Dendritic cell treated with granulocyte-macrophage colony-stimulating factor and Interleukin-4, amounts not matched to agents 40 ng/mL and 50 ng/mL, for 4 days (primary cell): ENCODE data around the gene RALGPS2.

Experiments used
- H3K27ac Mint-ChIP-seq: one replicate; pipeline ENCODE4 v1.8.0; 2022; ENCODE audit warnings: mild to moderate bottlenecking, mixed read lengths
- H3K27me3 Mint-ChIP-seq: one replicate; pipeline ENCODE4 v1.8.0; 2022; ENCODE audit warnings: mild to moderate bottlenecking, mixed read lengths
- H3K36me3 Mint-ChIP-seq: one replicate; pipeline ENCODE4 v1.8.0; 2022; ENCODE audit warnings: low read depth, mixed read lengths
- H3K4me1 Mint-ChIP-seq: one replicate; pipeline ENCODE4 v1.8.0; 2022; ENCODE audit warnings: low read depth, mixed read lengths
- H3K4me3 Mint-ChIP-seq: one replicate; pipeline ENCODE4 v1.8.0; 2022; ENCODE audit warnings: mild to moderate bottlenecking, moderate library complexity, mixed read lengths
- H3K9me3 Mint-ChIP-seq: one replicate; pipeline ENCODE4 v1.8.0; 2022; ENCODE audit warnings: mixed read lengths
- intact Hi-C: fragments of 100-400 bp; cut with micrococcal nuclease; formaldehyde crosslinking; loops from one replicate; pipeline ENCODE4 v1.15.0; 2022

The RALGPS2 gene

GRCh38 chr1:178694923-178695525 is 30.0 kb upstream of the RALGPS2 start:
- peaks cover 5% of the 10 kb centered on the region for H3K4me1 Mint-ChIP-seq
- no peaks in the 10 kb centered on the region for H3K27me3 Mint-ChIP-seq
- H3K4me3 Mint-ChIP-seq: no peak overlapping the region
- H3K36me3 Mint-ChIP-seq: no peaks in the 10 kb centered on the region
- no peaks in the 10 kb centered on the region for H3K9me3 Mint-ChIP-seq
- H3K27ac Mint-ChIP-seq: no peak overlapping the region
- intact Hi-C loops: no loop called here

GRCh38 chr1:178702146-178702545 is 22.9 kb upstream of the RALGPS2 start:
- Mint-ChIP-seq H3K27ac (no peak overlapping the region), H3K4me1 (no peaks in the 10 kb centered on the region), H3K27me3 (no peaks in the 10 kb centered on the region), H3K36me3 (no peaks in the 10 kb centered on the region), H3K4me3 (no peak overlapping the region), H3K9me3 (no peaks in the 10 kb centered on the region)
- intact Hi-C loops: no loop called here

GRCh38 chr1:178704833-178705232 is 20.2 kb upstream of the RALGPS2 start:
- H3K27ac Mint-ChIP-seq: no peak overlapping the region
- H3K9me3 Mint-ChIP-seq: no peaks in the 10 kb centered on the region

GRCh38 chr1:178706432-178706831 is 18.6 kb upstream of the RALGPS2 start:
- Mint-ChIP-seq H3K36me3 (no peaks in the 10 kb centered on the region), H3K4me1 (no peaks in the 10 kb centered on the region), H3K4me3 (no peak overlapping the region), H3K27me3 (no peaks in the 10 kb centered on the region), H3K9me3 (no peaks in the 10 kb centered on the region), H3K27ac (no peak overlapping the region)
- intact Hi-C loops: no loop called here

More at GRCh38 chr1:178704833-178705232, 20.2 kb upstream of the RALGPS2 start:
- intact Hi-C loops: no loop called here
- Mint-ChIP-seq H3K36me3 (no peaks in the 10 kb centered on the region), H3K27me3 (no peaks in the 10 kb centered on the region), H3K4me1 (no peaks in the 10 kb centered on the region), H3K4me3 (no peak overlapping the region)

- H3K27ac Mint-ChIP-seq: no peak overlapping the region
- H3K4me3 Mint-ChIP-seq: no peak overlapping the region
Measured at GRCh38 chr1:178713259-178713658, 11.8 kb upstream of the RALGPS2 start.

GRCh38 chr1:178714453-178714852 is 10.6 kb upstream of the RALGPS2 start:
- Mint-ChIP-seq H3K4me1 (peaks cover 4% of the 10 kb centered on the region), H3K27me3 (no peaks in the 10 kb centered on the region), H3K36me3 (no peaks in the 10 kb centered on the region), H3K9me3 (no peaks in the 10 kb centered on the region), H3K27ac (no peak overlapping the region), H3K4me3 (no peak overlapping the region)
- intact Hi-C loops: no loop called here

More at GRCh38 chr1:178713259-178713658, 11.8 kb upstream of the RALGPS2 start:
- Mint-ChIP-seq H3K27me3 (no peaks in the 10 kb centered on the region), H3K4me1 (no peaks in the 10 kb centered on the region), H3K9me3 (no peaks in the 10 kb centered on the region), H3K36me3 (no peaks in the 10 kb centered on the region)
- intact Hi-C loops: no loop called here

GRCh38 chr1:178716111-178716510 is 8.9 kb upstream of the RALGPS2 start:
- H3K4me1 Mint-ChIP-seq: peaks cover 4% of the 10 kb centered on the region
- H3K9me3 Mint-ChIP-seq: no peaks in the 10 kb centered on the region
- H3K4me3 Mint-ChIP-seq: no peak overlapping the region
- H3K27me3 Mint-ChIP-seq: no peaks in the 10 kb centered on the region
- no peaks in the 10 kb centered on the region for H3K36me3 Mint-ChIP-seq
- H3K27ac Mint-ChIP-seq: no peak overlapping the region
- intact Hi-C loops: no loop called here

- Mint-ChIP-seq H3K4me3 (no peak overlapping the region), H3K9me3 (no peaks in the 10 kb centered on the region), H3K27me3 (no peaks in the 10 kb centered on the region), H3K27ac (no peak overlapping the region), H3K36me3 (no peaks in the 10 kb centered on the region), H3K4me1 (peaks cover 4% of the 10 kb centered on the region)
- intact Hi-C loops: no loop called here
Measured at GRCh38 chr1:178718520-178718919, 6.5 kb upstream of the RALGPS2 start.

- Mint-ChIP-seq H3K9me3 (no peaks in the 10 kb centered on the region), H3K36me3 (no peaks in the 10 kb centered on the region), H3K27me3 (no peaks in the 10 kb centered on the region), H3K4me1 (peaks cover 16% of the 10 kb centered on the region), H3K27ac (no peak overlapping the region), H3K4me3 (no peak overlapping the region)
- intact Hi-C loops: loop anchor here (10.0 kb wide), 1 partner anchor 179 kb away; no protein-coding TSS in a partner anchor
Measured at GRCh38 chr1:178723546-178723945, 1.5 kb upstream of the RALGPS2 start.

- H3K9me3 Mint-ChIP-seq: no peaks in the 10 kb centered on the region
- no peaks in the 10 kb centered on the region for H3K27me3 Mint-ChIP-seq
- intact Hi-C loops: loop anchor here (10.0 kb wide), 1 partner anchor 180 kb away; no protein-coding TSS in a partner anchor
- peaks cover 12% of the 10 kb centered on the region for H3K4me1 Mint-ChIP-seq
- H3K27ac Mint-ChIP-seq: peak overlapping the region; percentile 77
- peak overlapping the region; percentile 87 for H3K4me3 Mint-ChIP-seq
- H3K36me3 Mint-ChIP-seq: no peaks in the 10 kb centered on the region
Measured at GRCh38 chr1:178724376-178724727, 692 bp upstream of the RALGPS2 start.

GRCh38 chr1:178725466-178726086 is 532 bp downstream of the RALGPS2 start:
- intact Hi-C loops: loop anchor here (10.0 kb wide), 1 partner anchor 181 kb away; no protein-coding TSS in a partner anchor
- Mint-ChIP-seq H3K4me3 (peak overlapping the region; percentile 87), H3K27me3 (no peaks in the 10 kb centered on the region), H3K36me3 (no peaks in the 10 kb centered on the region), H3K4me1 (peaks cover 18% of the 10 kb centered on the region), H3K9me3 (no peaks in the 10 kb centered on the region), H3K27ac (peak overlapping the region; percentile 77)

- no peaks in the 10 kb centered on the region for H3K27me3 Mint-ChIP-seq
- H3K27ac Mint-ChIP-seq: peak overlapping the region; percentile 77
- intact Hi-C loops: loop anchor here (10.0 kb wide), 1 partner anchor 181 kb away; no protein-coding TSS in a partner anchor
- no peaks in the 10 kb centered on the region for H3K9me3 Mint-ChIP-seq
- no peaks in the 10 kb centered on the region for H3K36me3 Mint-ChIP-seq
- peaks cover 20% of the 10 kb centered on the region for H3K4me1 Mint-ChIP-seq
- peak overlapping the region; percentile 87 for H3K4me3 Mint-ChIP-seq
Measured at GRCh38 chr1:178726087-178726517, 1.1 kb downstream of the RALGPS2 start.

- peak overlapping the region; percentile 77 for H3K27ac Mint-ChIP-seq
- intact Hi-C loops: loop anchor here (10.0 kb wide), 1 partner anchor 182 kb away; no protein-coding TSS in a partner anchor
- H3K4me1 Mint-ChIP-seq: peaks cover 20% of the 10 kb centered on the region
- peak overlapping the region; percentile 87 for H3K4me3 Mint-ChIP-seq
- H3K36me3 Mint-ChIP-seq: no peaks in the 10 kb centered on the region
- H3K27me3 Mint-ChIP-seq: no peaks in the 10 kb centered on the region
- H3K9me3 Mint-ChIP-seq: peaks cover under 1% of the 10 kb centered on the region
Measured at GRCh38 chr1:178726545-178726944, 1.5 kb downstream of the RALGPS2 start.

GRCh38 chr1:178727014-178727895 is 2.2 kb downstream of the RALGPS2 start:
- H3K27me3 Mint-ChIP-seq: no peaks in the 10 kb centered on the region
- peaks cover 25% of the 10 kb centered on the region for H3K4me1 Mint-ChIP-seq
- intact Hi-C loops: loop anchor here (10.0 kb wide), 1 partner anchor 182 kb away; no protein-coding TSS in a partner anchor
- H3K4me3 Mint-ChIP-seq: peak overlapping the region; percentile 13
- peaks cover 6% of the 10 kb centered on the region for H3K36me3 Mint-ChIP-seq
- H3K27ac Mint-ChIP-seq: no peak overlapping the region
- H3K9me3 Mint-ChIP-seq: peaks cover 8% of the 10 kb centered on the region
